HEK293T (cell line): ENCODE measurements around the gene PPY.

Experiments
- CTCF ChIA-PET: fragments of 350-600 bp; formaldehyde crosslinking; extraction: SDS; loops from one replicate; lab custom pipeline; 2021; ENCODE audit warnings: antibody characterized with exemption, inconsistent platforms; lab: Yijun Ruan, JAX
- POLR2A ChIA-PET: fragments of 350-600 bp; formaldehyde crosslinking; extraction: SDS; loops from one replicate; lab custom pipeline; 2020; ENCODE audit warnings: antibody characterized with exemption, inconsistent platforms; lab: Yijun Ruan, JAX
- DNase-seq: peaks from one replicate; pipeline ENCODE4 v3.0.0; 2012; ENCODE audit warnings: mixed read lengths; ENCODE audit errors: extremely low spot score
- ARNT ChIP-seq: fragments of 450-650 bp; IDR thresholded peaks from 2 replicates; pipeline ENCODE4 v1.6.1; 2017; ENCODE audit warnings: mild to moderate bottlenecking
- BHLHE40 ChIP-seq: fragments of 450-650 bp; IDR thresholded peaks from 2 replicates; pipeline ENCODE4 v1.6.1; 2016; ENCODE audit warnings: mild to moderate bottlenecking, moderate library complexity, borderline replicate concordance
- CTBP1 ChIP-seq: fragments of 450-650 bp; IDR thresholded peaks from 2 replicates; pipeline ENCODE4 v1.6.1; 2016; ENCODE audit warnings: borderline replicate concordance
- ELF4 ChIP-seq: fragments of 450-650 bp; IDR thresholded peaks from 2 replicates; pipeline ENCODE4 v1.6.1; 2017; ENCODE audit warnings: antibody characterized with exemption
- FOXA1 ChIP-seq: fragments of 450-650 bp; IDR thresholded peaks from 2 replicates; pipeline ENCODE4 v1.6.1; 2016; ENCODE audit warnings: mild to moderate bottlenecking
- FOXK2 ChIP-seq: fragments of 450-650 bp; IDR thresholded peaks from 2 replicates; pipeline ENCODE4 v1.6.1; 2016; ENCODE audit warnings: mild to moderate bottlenecking
- FOXM1 ChIP-seq: fragments of 450-650 bp; IDR thresholded peaks from 2 replicates; pipeline ENCODE4 v1.6.1; 2017; ENCODE audit warnings: mild to moderate bottlenecking, borderline replicate concordance
- HDGF ChIP-seq: fragments of 450-650 bp; IDR thresholded peaks from 2 replicates; pipeline ENCODE4 v1.6.1; 2017; ENCODE audit warnings: antibody characterized with exemption, borderline replicate concordance
- L3MBTL2 ChIP-seq: fragments of 450-650 bp; conservative IDR thresholded peaks from 2 replicates; pipeline ENCODE4 v1.6.1; 2016; ENCODE audit warnings: mild to moderate bottlenecking
- LEF1 ChIP-seq: fragments of 450-650 bp; IDR thresholded peaks from 2 replicates; pipeline ENCODE4 v1.6.1; 2017; ENCODE audit warnings: mild to moderate bottlenecking, borderline replicate concordance
- NFRKB ChIP-seq: fragments of 450-650 bp; IDR thresholded peaks from 2 replicates; pipeline ENCODE4 v1.6.1; 2016; ENCODE audit warnings: mild to moderate bottlenecking, moderate library complexity
- PKNOX1 ChIP-seq: fragments of 450-650 bp; IDR thresholded peaks from 2 replicates; pipeline ENCODE4 v1.6.1; 2016
- SP1 ChIP-seq: fragments of 450-650 bp; IDR thresholded peaks from 2 replicates; pipeline ENCODE4 v1.6.1; 2017
- SUZ12 ChIP-seq: fragments of 450-650 bp; IDR thresholded peaks from 2 replicates; pipeline ENCODE4 v1.6.1; 2016; ENCODE audit warnings: mild to moderate bottlenecking
- TARDBP ChIP-seq: fragments of 450-650 bp; IDR thresholded peaks from 2 replicates; pipeline ENCODE4 v1.6.1; 2016
- ZNF384 ChIP-seq: fragments of 450-650 bp; IDR thresholded peaks from 2 replicates; pipeline ENCODE4 v1.6.1; 2016

Gene PPY

GRCh38 chr17:43938838-43939182, 3.5 kb downstream of the PPY start:
- no peak for TF ChIP-seq FOXM1
- no peak for TF ChIP-seq ZNF384
- no peak for TF ChIP-seq BHLHE40
- TF ChIP-seq CTBP1 = no peak
- no peak for TF ChIP-seq NFRKB
- TF ChIP-seq PKNOX1 = no peak
- no peak for TF ChIP-seq ELF4
- no peak for TF ChIP-seq L3MBTL2
- ChIA-PET POLR2A (interaction anchor here (0.9 to 2.9 kb wide), 9 partner anchors 12 to 248 kb away, joined by 3 to 9 read pairs (median 6); partner anchors contain the start of gene TMUB2), CTCF (interaction anchor here (0.9 to 1.3 kb wide), 3 partner anchors 29 to 70 kb away, joined by 3 to 6 read pairs (median 3); no protein-coding TSS in a partner anchor)
- no peak for DNase-seq

- ChIA-PET POLR2A (interaction anchor here (1.3 kb wide), 1 partner anchor 47 kb away, joined by 3 read pairs; no protein-coding TSS in a partner anchor), CTCF (no interaction called here)
- DNase-seq = no peak
- TF ChIP-seq ZNF384 (no peak), SUZ12 (no peak)
Observed at GRCh38 chr17:43936434-43936833, 5.8 kb downstream of the PPY start.

- CTCF ChIA-PET = no interaction called here
- POLR2A ChIA-PET = no interaction called here
- TF ChIP-seq ZNF384 (no peak), CTBP1 (no peak), HDGF (no peak), SUZ12 (no peak), NFRKB (no peak)
- no peak for DNase-seq
Observed at GRCh38 chr17:43935926-43936261, 6.4 kb downstream of the PPY start.

- TF ChIP-seq HDGF = no peak
- no peak for TF ChIP-seq FOXK2
- TF ChIP-seq BHLHE40 = no peak
- no peak for TF ChIP-seq ARNT
- no peak for TF ChIP-seq SP1
- no peak for TF ChIP-seq PKNOX1
- TF ChIP-seq NFRKB = no peak
Observed at GRCh38 chr17:43935204-43935925, 6.9 kb downstream of the PPY start.

GRCh38 chr17:43932923-43933322, 9.4 kb downstream of the PPY start:
- CTCF ChIA-PET = interaction anchor here (0.6 to 1.6 kb wide), 2 partner anchors 11 to 92 kb away, joined by 3 to 6 read pairs; no protein-coding TSS in a partner anchor
- POLR2A ChIA-PET = no interaction called here
- TF ChIP-seq ELF4 (no peak), SP1 (no peak), FOXA1 (no peak), NFRKB (no peak)
- DNase-seq = no peak

More at GRCh38 chr17:43935204-43935925, 6.9 kb downstream of the PPY start:
- CTCF ChIA-PET = interaction anchor here (0.6 kb wide), 1 partner anchor 231 kb away, joined by 3 read pairs; no protein-coding TSS in a partner anchor
- POLR2A ChIA-PET = no interaction called here
- no peak for DNase-seq

GRCh38 chr17:43932357-43932756, 9.9 kb downstream of the PPY start:
- DNase-seq = no peak
- POLR2A ChIA-PET = no interaction called here
- no peak for TF ChIP-seq TARDBP
- no peak for TF ChIP-seq NFRKB
- TF ChIP-seq ZNF384 = no peak
- no peak for TF ChIP-seq ARNT
- TF ChIP-seq L3MBTL2 = no peak
- no peak for TF ChIP-seq ELF4
- TF ChIP-seq FOXA1 = no peak
- no peak for TF ChIP-seq SUZ12
- TF ChIP-seq CTBP1 = no peak
- no peak for TF ChIP-seq FOXK2
- no peak for TF ChIP-seq BHLHE40
- TF ChIP-seq HDGF = no peak
- TF ChIP-seq PKNOX1 = no peak
- TF ChIP-seq SP1 = no peak
- no peak for TF ChIP-seq LEF1
- TF ChIP-seq FOXM1 = no peak
- CTCF ChIA-PET = no interaction called here

- TF ChIP-seq ELF4 = no peak
- ChIA-PET CTCF (interaction anchor here (0.8 to 1.2 kb wide), 2 partner anchors 14 to 55 kb away, joined by 3 read pairs; no protein-coding TSS in a partner anchor), POLR2A (no interaction called here)
- DNase-seq = no peak
Observed at GRCh38 chr17:43931062-43931571, 11.2 kb downstream of the PPY start.
